Caco-2 (cell line): ENCODE data around the gene ZNF565. TPM values are rescaled to one million over a fixed set of nuclear protein-coding genes. Genes with fewer than 3 reads are reported as not detected.

Experiments used
- BruUV-seq: library from RNA; stranded (reverse); fragments of 400-500 nt; replicated peaks from 2 replicates; lab custom pipeline; 2021; lab: Mats Ljungman, UMichigan
- CTCF ChIA-PET: fragments of 300-600 bp; sonication (Branson Sonifier 250); formaldehyde crosslinking; loops from one replicate; lab custom pipeline; 2022; ENCODE audit warnings: antibody characterized with exemption; lab: Charles Lee
- POLR2A ChIA-PET: fragments of 300-600 bp; sonication (Branson Sonifier 250); formaldehyde crosslinking; loops from one replicate; lab custom pipeline; 2022; ENCODE audit warnings: antibody characterized with exemption; lab: Charles Lee
- DNase-seq, 2 experiments: peaks; one replicate each; pipeline versions ENCODE4 v3.0.0 to v3.0.0-alpha.2; 2020 to 2022
- H3K27me3 ChIP-seq: replicated peaks from 2 replicates; pipeline ENCODE4 v1.6.0; 2011; ENCODE audit warnings: low read length; ENCODE audit not compliant: control insufficient read depth, insufficient read depth
- H3K36me3 ChIP-seq: 2 replicates; pipeline ENCODE4 v1.5.1; 2011; ENCODE audit warnings: low read length; ENCODE audit not compliant: control insufficient read depth, insufficient read depth
- H3K4me1 ChIP-seq: fragments of 250-450 bp; sonication (Bioruptor Pico); 2 replicates; pipeline ENCODE4 v1.5.1; 2020; ENCODE audit warnings: mild to moderate bottlenecking
- H3K4me3 ChIP-seq: 2 replicates; pipeline ENCODE4 v1.5.1; 2011; ENCODE audit warnings: low read depth, mild to moderate bottlenecking, control low read depth, low read length
- H3K9me3 ChIP-seq: fragments of 250-450 bp; sonication (Bioruptor Pico); 2 replicates; pipeline ENCODE4 v1.5.1; 2020; ENCODE audit warnings: mild to moderate bottlenecking, moderate library complexity
- H3K27ac Mint-ChIP-seq: one replicate; pipeline ENCODE4 v1.8.0; 2022; ENCODE audit warnings: mixed read lengths; ENCODE audit not compliant: unreplicated experiment
- H3K27me3 Mint-ChIP-seq: one replicate; pipeline ENCODE4 v1.8.0; 2022; ENCODE audit warnings: mixed read lengths; ENCODE audit not compliant: insufficient read depth, unreplicated experiment
- H3K36me3 Mint-ChIP-seq: one replicate; pipeline ENCODE4 v1.8.0; 2022; ENCODE audit warnings: mild to moderate bottlenecking, mixed read lengths; ENCODE audit not compliant: insufficient read depth, unreplicated experiment
- H3K4me1 Mint-ChIP-seq: one replicate; pipeline ENCODE4 v1.8.0; 2022; ENCODE audit warnings: low read depth, mixed read lengths; ENCODE audit not compliant: unreplicated experiment
- H3K4me3 Mint-ChIP-seq: one replicate; pipeline ENCODE4 v1.8.0; 2022; ENCODE audit warnings: mild to moderate bottlenecking, moderate library complexity, mixed read lengths; ENCODE audit not compliant: unreplicated experiment
- H3K9me3 Mint-ChIP-seq: one replicate; pipeline ENCODE4 v1.8.0; 2022; ENCODE audit warnings: mixed read lengths; ENCODE audit not compliant: unreplicated experiment
- intact Hi-C: fragments of 100-400 bp; cut with micrococcal nuclease; formaldehyde crosslinking; loops from one replicate; pipeline ENCODE4 v1.10.0; 2022; ENCODE audit not compliant: unreplicated experiment
- total RNA-seq: library from RNA; stranded (reverse); gene quantifications from 2 replicates; pipeline ENCODE4 v1.2.3, GENCODE V29; 2022
- TF ChIP-seq, protein P1 (sequence below), 2 experiments: fragments of 200-600 bp in 1 of 2; IDR thresholded peaks; 1 replicate in 1 of 2; 2 replicates in 1 of 2; pipeline versions ENCODE4 v1.5.1 to v1.8.0; 2011 to 2022; ENCODE audit warnings: antibody characterized with exemption in 1 of 2, control low read depth in 1 of 2, inconsistent platforms in 1 of 2, low read depth in 1 of 2, low read length in 1 of 2, mild to moderate bottlenecking in 1 of 2, moderate library complexity in 1 of 2; ENCODE audit not compliant: insufficient read depth in 1 of 2, severe bottlenecking in 1 of 2, unreplicated experiment in 1 of 2

Gene ZNF565
- total RNA-seq, 1 experiment from 2014 or later, result 3.8 TPM

DNA sequence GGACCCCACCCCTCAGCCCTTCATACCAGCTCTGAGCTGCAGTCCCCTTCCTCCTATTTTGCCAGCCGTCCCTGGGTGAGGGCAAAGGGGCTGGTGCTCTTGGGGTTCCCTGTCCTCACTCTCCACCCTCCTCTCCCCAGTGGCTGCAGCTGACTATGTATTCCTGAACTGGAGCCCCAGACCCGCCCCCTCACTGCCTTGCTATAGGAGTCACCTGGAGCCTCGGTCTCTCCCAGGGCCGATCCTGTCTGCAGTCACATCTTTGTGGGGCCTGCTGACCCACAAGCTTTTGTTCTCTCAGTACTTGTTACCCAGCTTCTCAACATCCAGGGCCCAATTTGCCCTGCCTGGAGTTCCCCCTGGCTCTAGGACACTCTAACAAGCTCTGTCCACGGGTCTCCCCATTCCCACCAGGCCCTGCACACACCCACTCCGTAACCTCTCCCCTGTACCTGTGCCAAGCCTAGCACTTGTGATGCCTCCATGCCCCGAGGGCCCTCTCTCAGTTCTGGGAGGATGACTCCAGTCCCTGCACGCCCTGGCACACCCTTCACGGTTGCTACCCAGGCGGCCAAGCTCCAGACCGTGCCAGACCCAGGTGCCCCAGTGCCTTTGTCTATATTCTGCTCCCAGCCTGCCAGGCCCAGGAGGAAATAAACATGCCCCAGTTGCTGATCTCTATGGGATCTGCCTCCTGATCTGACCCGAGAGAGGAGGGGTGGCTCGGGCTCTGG lies 64.6 kb downstream of the ZNF565 start:
- Mint-ChIP-seq H3K4me3 (no peak overlapping the region), H3K36me3 (peaks cover 71% of the 10 kb centered on the region), H3K9me3 (no peaks in the 10 kb centered on the region), H3K27ac (no peak overlapping the region), H3K27me3 (no peaks in the 10 kb centered on the region), H3K4me1 (no peaks in the 10 kb centered on the region)
- TF ChIP-seq, protein P1, sequence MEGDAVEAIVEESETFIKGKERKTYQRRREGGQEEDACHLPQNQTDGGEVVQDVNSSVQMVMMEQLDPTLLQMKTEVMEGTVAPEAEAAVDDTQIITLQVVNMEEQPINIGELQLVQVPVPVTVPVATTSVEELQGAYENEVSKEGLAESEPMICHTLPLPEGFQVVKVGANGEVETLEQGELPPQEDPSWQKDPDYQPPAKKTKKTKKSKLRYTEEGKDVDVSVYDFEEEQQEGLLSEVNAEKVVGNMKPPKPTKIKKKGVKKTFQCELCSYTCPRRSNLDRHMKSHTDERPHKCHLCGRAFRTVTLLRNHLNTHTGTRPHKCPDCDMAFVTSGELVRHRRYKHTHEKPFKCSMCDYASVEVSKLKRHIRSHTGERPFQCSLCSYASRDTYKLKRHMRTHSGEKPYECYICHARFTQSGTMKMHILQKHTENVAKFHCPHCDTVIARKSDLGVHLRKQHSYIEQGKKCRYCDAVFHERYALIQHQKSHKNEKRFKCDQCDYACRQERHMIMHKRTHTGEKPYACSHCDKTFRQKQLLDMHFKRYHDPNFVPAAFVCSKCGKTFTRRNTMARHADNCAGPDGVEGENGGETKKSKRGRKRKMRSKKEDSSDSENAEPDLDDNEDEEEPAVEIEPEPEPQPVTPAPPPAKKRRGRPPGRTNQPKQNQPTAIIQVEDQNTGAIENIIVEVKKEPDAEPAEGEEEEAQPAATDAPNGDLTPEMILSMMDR (IDR thresholded peaks at IDR 0.05; ENCODE audit: insufficient read depth in 1 of 2, low read depth in 1 of 2, low read length in 1 of 2, severe bottlenecking in 1 of 2, unreplicated experiment in 1 of 2), result no peak
- Histone ChIP-seq H3K27me3 (no peaks in the 10 kb centered on the region), H3K9me3 (no peaks in the 10 kb centered on the region), H3K4me3 (no peak overlapping the region), H3K36me3 (peaks cover 7% of the 10 kb centered on the region), H3K4me1 (no peaks in the 10 kb centered on the region)
- BruUV-seq, result TSS peak; percentile 69
- no peak for DNase-seq
- intact Hi-C loops, result no loop called here
- CTCF ChIA-PET, result no interaction called here
- POLR2A ChIA-PET, result no interaction called here

DNA sequence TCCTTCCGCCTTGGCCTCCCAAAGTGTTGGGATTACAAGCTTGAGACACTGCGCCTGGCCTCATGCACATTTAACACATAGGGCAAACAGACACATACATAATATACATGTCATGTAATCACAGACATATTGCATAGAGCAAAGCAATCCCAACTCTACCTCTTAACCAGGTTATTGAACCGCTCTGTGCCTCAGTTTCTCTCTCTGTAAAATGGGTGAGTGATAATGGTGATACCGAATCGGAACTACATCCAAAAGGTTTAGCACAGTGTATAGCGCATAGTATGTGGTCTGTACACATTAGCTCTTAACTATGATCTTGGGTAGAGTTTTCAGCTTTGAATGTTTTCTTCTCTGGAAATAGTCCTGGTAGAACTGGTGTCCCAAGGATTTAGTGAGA lies 69.8 kb downstream of the ZNF565 start:
- no peak overlapping the region for H3K4me3 ChIP-seq
- no peak for DNase-seq
- Mint-ChIP-seq H3K4me3 (no peak overlapping the region), H3K36me3 (peaks cover 83% of the 10 kb centered on the region), H3K27ac (no peak overlapping the region), H3K4me1 (peaks cover 11% of the 10 kb centered on the region), H3K9me3 (peaks cover 9% of the 10 kb centered on the region), H3K27me3 (no peaks in the 10 kb centered on the region)
- H3K9me3 ChIP-seq, result no peaks in the 10 kb centered on the region; the same call in 1 of the 2 replicates
- H3K4me1 ChIP-seq, result peaks cover 7% of the 10 kb centered on the region
- CTCF ChIA-PET, result no interaction called here
- no TSS peak for BruUV-seq
- no peaks in the 10 kb centered on the region for H3K27me3 ChIP-seq
- TF ChIP-seq, protein P1 (IDR thresholded peaks at IDR 0.05; ENCODE audit: insufficient read depth in 1 of 2, low read depth in 1 of 2, low read length in 1 of 2, severe bottlenecking in 1 of 2, unreplicated experiment in 1 of 2), result no peak
- POLR2A ChIA-PET, result interaction anchor here (0.6 kb wide), 1 partner anchor 90 kb away, joined by 3 read pairs; no protein-coding TSS in a partner anchor
- intact Hi-C loops, result no loop called here
- peaks cover 10% of the 10 kb centered on the region for H3K36me3 ChIP-seq

DNA sequence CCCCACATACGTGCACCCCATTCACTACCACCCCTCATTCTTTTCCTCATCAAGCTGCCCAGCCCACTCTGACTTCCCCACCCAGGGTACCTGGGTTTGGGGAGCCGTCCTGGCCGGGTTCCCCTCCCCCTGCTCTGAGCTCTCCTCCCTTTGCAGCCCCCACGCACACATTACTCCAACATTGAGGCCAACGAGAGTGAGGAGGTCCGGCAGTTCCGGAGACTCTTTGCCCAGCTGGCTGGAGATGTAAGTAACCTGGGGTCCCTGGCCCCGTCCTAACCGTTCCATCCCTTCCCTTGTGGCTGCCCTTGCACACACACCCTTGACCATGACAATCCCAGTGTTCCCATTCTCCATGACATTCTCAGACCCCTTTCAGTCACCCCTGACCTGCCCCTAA lies 72.0 kb downstream of the ZNF565 start:
- Histone ChIP-seq H3K27me3 (no peaks in the 10 kb centered on the region), H3K4me1 (peaks cover 7% of the 10 kb centered on the region), H3K9me3 (no peaks in the 10 kb centered on the region; the same call in 1 of the 2 replicates), H3K4me3 (no peak overlapping the region), H3K36me3 (peaks cover 8% of the 10 kb centered on the region)
- Mint-ChIP-seq H3K9me3 (peaks cover 9% of the 10 kb centered on the region), H3K36me3 (peaks cover 62% of the 10 kb centered on the region), H3K27me3 (no peaks in the 10 kb centered on the region), H3K27ac (no peak overlapping the region), H3K4me1 (peaks cover 11% of the 10 kb centered on the region), H3K4me3 (peak overlapping the region; percentile 53)
- intact Hi-C loops, result no loop called here
- TF ChIP-seq, protein P1 (IDR thresholded peaks at IDR 0.05; ENCODE audit: insufficient read depth in 1 of 2, low read depth in 1 of 2, low read length in 1 of 2, severe bottlenecking in 1 of 2, unreplicated experiment in 1 of 2), result no peak
- no peak for DNase-seq
- ChIA-PET CTCF (no interaction called here), POLR2A (no interaction called here)
- no TSS peak for BruUV-seq
